ENCODE results near the gene TTC28. TPM values are rescaled to one million over a fixed set of nuclear protein-coding genes. Genes with fewer than 3 reads are reported as not detected.

The TTC28 gene
- total RNA-seq, 1 donor from 2014 or later, result 23.2 TPM

GRCh38 chr22:28402060-28402459, 277.6 kb downstream of the TTC28 start:
- H3K36me3 Mint-ChIP-seq (ENCODE audit: low read depth, unreplicated experiment), result no peaks in the 10 kb centered on the region
- H4K20me1 ChIP-seq (ENCODE audit: insufficient read depth, low read length), result no peaks in the 10 kb centered on the region
- H3K4me3 Mint-ChIP-seq (ENCODE audit: unreplicated experiment), result no peak overlapping the region
- FAIRE-seq, result no peak
- no peaks in the 10 kb centered on the region for H3K36me3 ChIP-seq (ENCODE audit: insufficient read depth, low read length)
- no peak overlapping the region for H3K4me2 ChIP-seq (ENCODE audit: low read length)
- no peaks in the 10 kb centered on the region for H3K4me1 ChIP-seq (ENCODE audit: insufficient read depth, low read length)
- no peaks in the 10 kb centered on the region for H3K9me3 ChIP-seq (ENCODE audit: insufficient read depth, low read depth, low read length)
- no peaks in the 10 kb centered on the region for H3K79me2 ChIP-seq (ENCODE audit: insufficient read depth, low read length)
- no peak for TF ChIP-seq EZH2 (IDR thresholded peaks at IDR 0.05; ENCODE audit: insufficient read depth, low read length)
- TF ChIP-seq, protein P1, sequence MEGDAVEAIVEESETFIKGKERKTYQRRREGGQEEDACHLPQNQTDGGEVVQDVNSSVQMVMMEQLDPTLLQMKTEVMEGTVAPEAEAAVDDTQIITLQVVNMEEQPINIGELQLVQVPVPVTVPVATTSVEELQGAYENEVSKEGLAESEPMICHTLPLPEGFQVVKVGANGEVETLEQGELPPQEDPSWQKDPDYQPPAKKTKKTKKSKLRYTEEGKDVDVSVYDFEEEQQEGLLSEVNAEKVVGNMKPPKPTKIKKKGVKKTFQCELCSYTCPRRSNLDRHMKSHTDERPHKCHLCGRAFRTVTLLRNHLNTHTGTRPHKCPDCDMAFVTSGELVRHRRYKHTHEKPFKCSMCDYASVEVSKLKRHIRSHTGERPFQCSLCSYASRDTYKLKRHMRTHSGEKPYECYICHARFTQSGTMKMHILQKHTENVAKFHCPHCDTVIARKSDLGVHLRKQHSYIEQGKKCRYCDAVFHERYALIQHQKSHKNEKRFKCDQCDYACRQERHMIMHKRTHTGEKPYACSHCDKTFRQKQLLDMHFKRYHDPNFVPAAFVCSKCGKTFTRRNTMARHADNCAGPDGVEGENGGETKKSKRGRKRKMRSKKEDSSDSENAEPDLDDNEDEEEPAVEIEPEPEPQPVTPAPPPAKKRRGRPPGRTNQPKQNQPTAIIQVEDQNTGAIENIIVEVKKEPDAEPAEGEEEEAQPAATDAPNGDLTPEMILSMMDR (IDR thresholded peaks at IDR 0.05; ENCODE audit: insufficient read depth, low read depth, low read length), result no peak
- H3K27ac Mint-ChIP-seq (ENCODE audit: unreplicated experiment), result no peak overlapping the region
- H3K4me1 Mint-ChIP-seq (ENCODE audit: low read depth, unreplicated experiment), result peaks cover 3% of the 10 kb centered on the region
- H3K27ac ChIP-seq (ENCODE audit: low read depth, low read length), result no peak overlapping the region
- H3K27me3 Mint-ChIP-seq (ENCODE audit: low read depth, unreplicated experiment), result no peaks in the 10 kb centered on the region
- no peak overlapping the region for H3K4me3 ChIP-seq (ENCODE audit: insufficient read depth, low read depth, low read length)
- no peak overlapping the region for H3K9ac ChIP-seq (ENCODE audit: low read length)
- H3K9me3 Mint-ChIP-seq (ENCODE audit: unreplicated experiment), result no peaks in the 10 kb centered on the region
- no peaks in the 10 kb centered on the region for H3K27me3 ChIP-seq (ENCODE audit: insufficient read depth, low read length)
- H2AFZ ChIP-seq (ENCODE audit: low read depth, low read length), result no peak overlapping the region
- no peak for DNase-seq (ENCODE audit: low read depth)

GRCh38 chr22:28398981-28399380, 280.7 kb downstream of the TTC28 start:
- no peak overlapping the region for H3K9ac ChIP-seq (ENCODE audit: low read length)
- H3K36me3 ChIP-seq (ENCODE audit: insufficient read depth, low read length), result no peaks in the 10 kb centered on the region
- H4K20me1 ChIP-seq (ENCODE audit: insufficient read depth, low read length), result no peaks in the 10 kb centered on the region
- no peaks in the 10 kb centered on the region for H3K27me3 ChIP-seq (ENCODE audit: insufficient read depth, low read length)
- FAIRE-seq (peak; percentile 13), DNase-seq (ENCODE audit: low read depth) (no peak)
- H3K27ac ChIP-seq (ENCODE audit: low read depth, low read length), result no peak overlapping the region
- peaks cover 11% of the 10 kb centered on the region for H3K4me1 ChIP-seq (ENCODE audit: insufficient read depth, low read length)
- Mint-ChIP-seq H3K9me3 (ENCODE audit: unreplicated experiment) (no peaks in the 10 kb centered on the region), H3K4me1 (ENCODE audit: low read depth, unreplicated experiment) (peaks cover 19% of the 10 kb centered on the region), H3K4me3 (ENCODE audit: unreplicated experiment) (no peak overlapping the region), H3K27me3 (ENCODE audit: low read depth, unreplicated experiment) (no peaks in the 10 kb centered on the region), H3K27ac (ENCODE audit: unreplicated experiment) (no peak overlapping the region), H3K36me3 (ENCODE audit: low read depth, unreplicated experiment) (no peaks in the 10 kb centered on the region)
- no peaks in the 10 kb centered on the region for H3K79me2 ChIP-seq (ENCODE audit: insufficient read depth, low read length)
- H2AFZ ChIP-seq (ENCODE audit: low read depth, low read length), result no peak overlapping the region
- H3K4me2 ChIP-seq (ENCODE audit: low read length), result no peak overlapping the region
- no peak for TF ChIP-seq EZH2 (IDR thresholded peaks at IDR 0.05; ENCODE audit: insufficient read depth, low read length)
- TF ChIP-seq, protein P1 (IDR thresholded peaks at IDR 0.05; ENCODE audit: insufficient read depth, low read depth, low read length), result no peak
- no peaks in the 10 kb centered on the region for H3K9me3 ChIP-seq (ENCODE audit: insufficient read depth, low read depth, low read length)
- no peak overlapping the region for H3K4me3 ChIP-seq (ENCODE audit: insufficient read depth, low read depth, low read length)

DNA sequence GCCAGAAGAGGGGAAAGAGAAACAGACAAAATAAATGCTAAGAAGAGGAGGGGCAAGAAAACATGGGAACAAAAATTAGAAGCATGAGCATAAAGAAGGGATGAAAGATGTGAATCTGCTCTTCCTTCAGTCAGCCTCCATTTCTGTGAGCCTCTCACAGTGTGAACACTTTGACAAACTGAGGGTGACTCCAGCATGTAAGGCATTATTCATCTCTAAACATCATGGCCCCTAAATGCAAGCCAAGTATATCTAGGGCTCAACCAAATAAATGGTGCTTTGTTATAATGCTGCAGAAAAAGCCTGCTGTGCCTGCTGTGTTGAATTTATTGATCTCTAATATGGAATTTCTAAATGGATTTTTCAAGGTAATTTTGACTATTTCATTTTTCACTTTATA, 281.3 kb downstream of the TTC28 start:
- no peak for DNase-seq (ENCODE audit: low read depth)
- no peak overlapping the region for H3K27ac Mint-ChIP-seq (ENCODE audit: unreplicated experiment)
- no peak overlapping the region for H3K4me3 ChIP-seq (ENCODE audit: insufficient read depth, low read depth, low read length)

More for the DNA sequence above, 281.3 kb downstream of the TTC28 start:
- Histone ChIP-seq H2AFZ (ENCODE audit: low read depth, low read length) (no peak overlapping the region), H3K27ac (ENCODE audit: low read depth, low read length) (no peak overlapping the region), H3K9ac (ENCODE audit: low read length) (no peak overlapping the region), H3K4me2 (ENCODE audit: low read length) (no peak overlapping the region), H3K4me1 (ENCODE audit: insufficient read depth, low read length) (peaks cover 11% of the 10 kb centered on the region), H3K27me3 (ENCODE audit: insufficient read depth, low read length) (no peaks in the 10 kb centered on the region), H4K20me1 (ENCODE audit: insufficient read depth, low read length) (no peaks in the 10 kb centered on the region), H3K36me3 (ENCODE audit: insufficient read depth, low read length) (no peaks in the 10 kb centered on the region), H3K9me3 (ENCODE audit: insufficient read depth, low read depth, low read length) (no peaks in the 10 kb centered on the region), H3K79me2 (ENCODE audit: insufficient read depth, low read length) (no peaks in the 10 kb centered on the region)
- TF ChIP-seq EZH2 (IDR thresholded peaks at IDR 0.05; ENCODE audit: insufficient read depth, low read length), result no peak
- TF ChIP-seq, protein P1 (IDR thresholded peaks at IDR 0.05; ENCODE audit: insufficient read depth, low read depth, low read length), result no peak
- H3K36me3 Mint-ChIP-seq (ENCODE audit: low read depth, unreplicated experiment), result no peaks in the 10 kb centered on the region
- no peak overlapping the region for H3K4me3 Mint-ChIP-seq (ENCODE audit: unreplicated experiment)
- H3K27me3 Mint-ChIP-seq (ENCODE audit: low read depth, unreplicated experiment), result no peaks in the 10 kb centered on the region
- FAIRE-seq, result no peak
- peaks cover 19% of the 10 kb centered on the region for H3K4me1 Mint-ChIP-seq (ENCODE audit: low read depth, unreplicated experiment)
- no peaks in the 10 kb centered on the region for H3K9me3 Mint-ChIP-seq (ENCODE audit: unreplicated experiment)
